A549 (cell line): ENCODE measurements around the gene PRKCQ. TPM values are rescaled to one million over a fixed set of nuclear protein-coding genes. Genes with fewer than 3 reads are reported as not detected.

Source experiments
- ATAC-seq, 2 experiments: fragments of 200-7000 bp in 1 of 2; fragments of >200 bp in 1 of 2; cut with Nextera tagmentation in 1 of 2; cut with Tn5 transposase in 1 of 2; 3 replicates each; pipeline versions ENCODE4 v1.8.0 to v1.9.1; 2018 to 2020; ENCODE audit warnings: mild to moderate bottlenecking in 1 of 2, moderate library complexity in 1 of 2
- CTCF ChIA-PET: fragments of 300-600 bp; sonication (Branson Sonifier 250); formaldehyde crosslinking; extraction: SDS; loops from one replicate; lab custom pipeline; 2021; ENCODE audit warnings: antibody characterized with exemption, inconsistent platforms; lab: Yijun Ruan, JAX
- POLR2A ChIA-PET: fragments of 350-600 bp; formaldehyde crosslinking; extraction: SDS; loops from one replicate; lab custom pipeline; 2021; ENCODE audit warnings: antibody characterized with exemption, inconsistent platforms; lab: Yijun Ruan, JAX
- DNase-seq, 2 experiments: peaks; one replicate each; pipeline versions ENCODE4 v3.0.0 to v3.0.0-alpha.2; 2011 to 2016; ENCODE audit warnings: low read depth in 1 of 2, low spot score in 1 of 2
- FAIRE-seq: peaks from 2 replicates; lab custom pipeline; 2011; peaks lifted over from hg19 to GRCh38; lab: Jason Lieb, UNC
- H3K27ac ChIP-seq, 2 experiments: fragments of >200 bp; sonication (Bioruptor Twin); formaldehyde crosslinking; 3 replicates each; pipeline ENCODE4 v1.5.1; 2016 to 2017
- H3K4me1 ChIP-seq: fragments of >200 bp; sonication (Bioruptor Twin); formaldehyde crosslinking; 3 replicates; pipeline ENCODE4 v1.6.1; 2016
- H3K4me2 ChIP-seq: fragments of >200 bp; sonication (Bioruptor Twin); formaldehyde crosslinking; 3 replicates; pipeline ENCODE4 v1.6.1; 2016
- H3K4me3 ChIP-seq: fragments of >200 bp; sonication (Bioruptor Twin); formaldehyde crosslinking; 3 replicates; pipeline ENCODE4 v1.5.1; 2016
- H3K9me3 ChIP-seq: fragments of >200 bp; sonication (Bioruptor Twin); formaldehyde crosslinking; 3 replicates; pipeline ENCODE4 v1.6.1; 2016
- BHLHE40 ChIP-seq: IDR thresholded peaks from 2 replicates; pipeline ENCODE4 v1.6.1; 2012; ENCODE audit warnings: low read depth, low read length, inconsistent platforms
- EHMT2 ChIP-seq: fragments of 200-600 bp; sonication (generic); IDR thresholded peaks from 2 replicates; pipeline ENCODE4 v1.6.1; 2016; ENCODE audit warnings: antibody characterized with exemption, low read depth, mild to moderate bottlenecking, moderate library complexity
- ESRRA ChIP-seq: fragments of 150-350 bp; IDR thresholded peaks from 2 replicates; pipeline ENCODE4 v1.6.1; 2014; ENCODE audit warnings: mild to moderate bottlenecking, low read length, borderline replicate concordance
- FOSB ChIP-seq: fragments of 250-450 bp; sonication (Bioruptor Pico); IDR thresholded peaks from 2 replicates; pipeline ENCODE4 v1.5.0; 2020; ENCODE audit warnings: mild to moderate bottlenecking, moderate library complexity
- FOXS1 ChIP-seq: fragments of 250-450 bp; sonication (Bioruptor Pico); IDR thresholded peaks from 2 replicates; pipeline ENCODE4 v1.5.0; 2020; ENCODE audit warnings: mild to moderate bottlenecking, moderate library complexity
- HEYL ChIP-seq: fragments of 250-450 bp; sonication (Bioruptor Pico); IDR thresholded peaks from 2 replicates; pipeline ENCODE4 v1.8.0; 2021; ENCODE audit warnings: mild to moderate bottlenecking, moderate library complexity
- HOXA7 ChIP-seq: fragments of 250-450 bp; sonication (Bioruptor Pico); IDR thresholded peaks from 2 replicates; pipeline ENCODE4 v1.5.0; 2020; ENCODE audit warnings: mild to moderate bottlenecking, moderate library complexity
- JUN ChIP-seq, 2 experiments: fragments of >200 bp; sonication (Bioruptor Twin); formaldehyde crosslinking; IDR thresholded peaks; 2 replicates in 1 of 2; 3 replicates in 1 of 2; pipeline ENCODE4 v1.6.1; 2016 to 2017
- MAFK ChIP-seq: fragments of 450-650 bp; IDR thresholded peaks from 2 replicates; pipeline ENCODE4 v1.6.1; 2014; ENCODE audit not compliant: partially characterized antibody
- MAZ ChIP-seq: fragments of 150-350 bp; IDR thresholded peaks from 2 replicates; pipeline ENCODE4 v1.6.1; 2014; ENCODE audit warnings: antibody characterized with exemption, low read depth, low read length, borderline replicate concordance
- NPAS2 ChIP-seq: fragments of 250-450 bp; sonication (Bioruptor Pico); IDR thresholded peaks from 2 replicates; pipeline ENCODE4 v1.8.0; 2022; ENCODE audit warnings: mild to moderate bottlenecking, moderate library complexity, borderline replicate concordance
- NR3C1 ChIP-seq: fragments of >200 bp; sonication (Bioruptor Twin); formaldehyde crosslinking; IDR thresholded peaks from 3 replicates; pipeline ENCODE4 v1.6.1; 2017
- POLR2A ChIP-seq: IDR thresholded peaks from 2 replicates; pipeline ENCODE4 v1.6.1; 2012; ENCODE audit warnings: mild to moderate bottlenecking, low read length
- POLR2AphosphoS2 ChIP-seq: conservative IDR thresholded peaks from 2 replicates; pipeline ENCODE4 v1.6.1; 2012; ENCODE audit warnings: low read length, improper control_type of control experiment, inconsistent platforms
- RAD21 ChIP-seq, 2 experiments: fragments of >200 bp in 1 of 2; sonication (Bioruptor Twin) in 1 of 2; formaldehyde crosslinking in 1 of 2; IDR thresholded peaks in 1 of 2; conservative IDR thresholded peaks in 1 of 2; 2 replicates in 1 of 2; 3 replicates in 1 of 2; pipeline ENCODE4 v1.6.1; 2012 to 2018; ENCODE audit warnings: inconsistent platforms in 1 of 2
- RARB ChIP-seq: fragments of 250-450 bp; sonication (Bioruptor Pico); IDR thresholded peaks from 2 replicates; pipeline ENCODE4 v1.8.0; 2021; ENCODE audit warnings: mild to moderate bottlenecking, moderate library complexity
- RCOR1 ChIP-seq: fragments of 150-350 bp; IDR thresholded peaks from 2 replicates; pipeline ENCODE4 v1.6.1; 2014; ENCODE audit warnings: antibody characterized with exemption, low read length, low read depth
- RNF2 ChIP-seq: fragments of 200-600 bp; sonication (generic); IDR thresholded peaks from 2 replicates; pipeline ENCODE4 v1.6.1; 2016; ENCODE audit warnings: low read depth, mild to moderate bottlenecking, antibody characterized with exemption, moderate library complexity, borderline replicate concordance
- ZC3H11A ChIP-seq: fragments of 450-650 bp; IDR thresholded peaks from 2 replicates; pipeline ENCODE4 v1.6.1; 2014; ENCODE audit warnings: antibody characterized with exemption, mild to moderate bottlenecking
- WGBS: methylation state at CpG from one replicate; pipeline ENCODE4 v1.1.6; 2017; ENCODE audit errors: missing lambda C conversion rate; 5-methylcytosine and 5-hydroxymethylcytosine counted together
- polyA plus RNA-seq, 4 experiments: library from polyadenylated mRNA; depleted of rRNA in 3 of 4; stranded (reverse); fragments of >200 nt; fragmentation: RNase III in 1 of 4; extraction: RNeasy Plus Mini Kit Qiagen cat#74134 plus additional on column Dnase treatment in 1 of 4; gene quantifications; 2 replicates in 3 of 4; 3 replicates in 1 of 4; pipeline ENCODE4 v1.2.3, GENCODE V29; 2011 to 2017
- TF ChIP-seq, protein P1 (sequence below): fragments of 200-600 bp; sonication (generic); IDR thresholded peaks from 2 replicates; pipeline ENCODE4 v1.6.1; 2016; ENCODE audit warnings: antibody characterized with exemption, mild to moderate bottlenecking, moderate library complexity
- TF ChIP-seq, protein P2 (sequence below): fragments of 250-450 bp; sonication (Bioruptor Pico); IDR thresholded peaks from 2 replicates; pipeline ENCODE4 v1.5.0; 2021; ENCODE audit warnings: mild to moderate bottlenecking, moderate library complexity, borderline replicate concordance
- TF ChIP-seq, protein P3 (sequence below): fragments of >200 bp; sonication (Bioruptor Twin); formaldehyde crosslinking; IDR thresholded peaks from 3 replicates; pipeline ENCODE4 v1.5.1; 2016

The PRKCQ gene
- polyA plus RNA-seq, 2 of the 4 experiments (the other 2 are of a cell fraction) = 3.7 to 7.1 TPM

DNA sequence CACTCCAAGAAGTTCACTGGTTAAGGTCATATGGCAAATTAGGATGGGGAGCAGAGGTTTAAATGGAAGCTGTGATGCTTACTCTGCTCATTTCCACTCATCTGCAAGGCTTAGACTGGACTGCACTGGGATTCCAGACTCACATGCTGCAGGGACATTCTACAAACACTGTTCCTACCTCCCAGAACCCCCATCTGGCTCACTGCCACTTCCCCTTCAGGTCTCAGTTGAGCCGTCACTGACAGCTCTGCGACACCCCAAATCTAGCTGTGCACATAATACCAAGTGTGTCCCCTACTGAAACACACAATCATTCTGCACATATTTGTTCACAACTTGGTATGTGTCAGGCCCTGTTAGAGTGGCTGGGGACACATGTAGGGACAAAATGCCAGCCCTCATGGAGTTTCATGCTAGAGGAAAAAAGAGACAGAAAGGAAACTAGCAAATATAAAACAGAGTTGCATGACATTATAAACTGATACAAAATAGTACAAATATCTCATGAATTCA, 5.4 kb downstream of the PRKCQ start:
- no peak for FAIRE-seq
- ChIA-PET POLR2A (no interaction called here), CTCF (interaction anchor here (1.0 kb wide), 1 partner anchor 450 kb away, joined by 3 read pairs; no protein-coding TSS in a partner anchor)
- no peak overlapping the region for H3K4me2 ChIP-seq
- 94% methylated on average over 2 of the region's 2 CpGs for WGBS
- H3K4me3 ChIP-seq = no peak overlapping the region
- DNase-seq = no peak
- no peak for TF ChIP-seq RARB (CRISPR knock-in tag)
- TF ChIP-seq POLR2AphosphoS2 = no peak
- TF ChIP-seq RCOR1 = no peak
- TF ChIP-seq HOXA7 (CRISPR knock-in tag) = no peak
- TF ChIP-seq, protein P1, sequence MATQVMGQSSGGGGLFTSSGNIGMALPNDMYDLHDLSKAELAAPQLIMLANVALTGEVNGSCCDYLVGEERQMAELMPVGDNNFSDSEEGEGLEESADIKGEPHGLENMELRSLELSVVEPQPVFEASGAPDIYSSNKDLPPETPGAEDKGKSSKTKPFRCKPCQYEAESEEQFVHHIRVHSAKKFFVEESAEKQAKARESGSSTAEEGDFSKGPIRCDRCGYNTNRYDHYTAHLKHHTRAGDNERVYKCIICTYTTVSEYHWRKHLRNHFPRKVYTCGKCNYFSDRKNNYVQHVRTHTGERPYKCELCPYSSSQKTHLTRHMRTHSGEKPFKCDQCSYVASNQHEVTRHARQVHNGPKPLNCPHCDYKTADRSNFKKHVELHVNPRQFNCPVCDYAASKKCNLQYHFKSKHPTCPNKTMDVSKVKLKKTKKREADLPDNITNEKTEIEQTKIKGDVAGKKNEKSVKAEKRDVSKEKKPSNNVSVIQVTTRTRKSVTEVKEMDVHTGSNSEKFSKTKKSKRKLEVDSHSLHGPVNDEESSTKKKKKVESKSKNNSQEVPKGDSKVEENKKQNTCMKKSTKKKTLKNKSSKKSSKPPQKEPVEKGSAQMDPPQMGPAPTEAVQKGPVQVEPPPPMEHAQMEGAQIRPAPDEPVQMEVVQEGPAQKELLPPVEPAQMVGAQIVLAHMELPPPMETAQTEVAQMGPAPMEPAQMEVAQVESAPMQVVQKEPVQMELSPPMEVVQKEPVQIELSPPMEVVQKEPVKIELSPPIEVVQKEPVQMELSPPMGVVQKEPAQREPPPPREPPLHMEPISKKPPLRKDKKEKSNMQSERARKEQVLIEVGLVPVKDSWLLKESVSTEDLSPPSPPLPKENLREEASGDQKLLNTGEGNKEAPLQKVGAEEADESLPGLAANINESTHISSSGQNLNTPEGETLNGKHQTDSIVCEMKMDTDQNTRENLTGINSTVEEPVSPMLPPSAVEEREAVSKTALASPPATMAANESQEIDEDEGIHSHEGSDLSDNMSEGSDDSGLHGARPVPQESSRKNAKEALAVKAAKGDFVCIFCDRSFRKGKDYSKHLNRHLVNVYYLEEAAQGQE = no peak
- TF ChIP-seq FOSB (CRISPR knock-in tag) = no peak
- no peak for TF ChIP-seq ESRRA
- TF ChIP-seq, protein P2, sequence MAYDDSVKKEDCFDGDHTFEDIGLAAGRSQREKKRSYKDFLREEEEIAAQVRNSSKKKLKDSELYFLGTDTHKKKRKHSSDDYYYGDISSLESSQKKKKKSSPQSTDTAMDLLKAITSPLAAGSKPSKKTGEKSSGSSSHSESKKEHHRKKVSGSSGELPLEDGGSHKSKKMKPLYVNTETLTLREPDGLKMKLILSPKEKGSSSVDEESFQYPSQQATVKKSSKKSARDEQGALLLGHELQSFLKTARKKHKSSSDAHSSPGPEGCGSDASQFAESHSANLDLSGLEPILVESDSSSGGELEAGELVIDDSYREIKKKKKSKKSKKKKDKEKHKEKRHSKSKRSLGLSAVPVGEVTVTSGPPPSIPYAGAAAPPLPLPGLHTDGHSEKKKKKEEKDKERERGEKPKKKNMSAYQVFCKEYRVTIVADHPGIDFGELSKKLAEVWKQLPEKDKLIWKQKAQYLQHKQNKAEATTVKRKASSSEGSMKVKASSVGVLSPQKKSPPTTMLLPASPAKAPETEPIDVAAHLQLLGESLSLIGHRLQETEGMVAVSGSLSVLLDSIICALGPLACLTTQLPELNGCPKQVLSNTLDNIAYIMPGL (CRISPR knock-in tag) = no peak
- no peak for TF ChIP-seq RAD21 (conservative IDR thresholded peaks at IDR 0.05 in 1 of 2, IDR thresholded peaks at IDR 0.05 in 1 of 2)
- TF ChIP-seq EHMT2 = no peak
- TF ChIP-seq NR3C1 = no peak
- no peak for TF ChIP-seq FOXS1 (CRISPR knock-in tag)
- no peak for TF ChIP-seq BHLHE40
- TF ChIP-seq MAZ = no peak
- no peak for TF ChIP-seq MAFK
- no peak for TF ChIP-seq JUN (IDR thresholded peaks at IDR 0.05)
- TF ChIP-seq ZC3H11A = no peak
- TF ChIP-seq NPAS2 (CRISPR knock-in tag) = no peak
- TF ChIP-seq, all 56 proteins: peak for 0
- H3K9me3 ChIP-seq = no peaks in the 10 kb centered on the region
- H3K27ac ChIP-seq = no peak overlapping the region
- peaks cover 4% of the 10 kb centered on the region for H3K4me1 ChIP-seq
- no peak for ATAC-seq

DNA sequence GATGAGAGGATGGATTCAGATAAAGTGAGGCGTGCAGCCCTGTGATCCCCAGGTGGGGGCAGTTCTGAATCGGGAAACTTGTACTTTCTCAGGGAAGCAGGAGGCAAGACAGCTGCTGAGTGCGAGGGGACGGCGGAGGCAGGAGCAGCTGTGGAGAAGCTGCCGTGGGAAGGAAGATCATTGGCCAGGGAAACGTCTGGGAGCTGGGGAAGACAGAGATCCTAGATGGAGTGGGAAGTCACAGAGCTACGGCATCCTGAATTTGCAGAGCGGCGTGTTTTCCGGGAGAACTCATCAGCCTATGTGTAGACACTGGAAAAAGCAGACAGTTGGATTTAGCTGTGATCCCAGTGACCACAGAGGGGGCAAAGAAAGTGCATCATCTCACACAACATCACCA, 9.2 kb downstream of the PRKCQ start:
- FAIRE-seq (no peak), DNase-seq (no peak), ATAC-seq (no peak)
- Histone ChIP-seq H3K27ac (no peak overlapping the region), H3K4me3 (no peak overlapping the region), H3K4me2 (no peak overlapping the region), H3K4me1 (no peaks in the 10 kb centered on the region), H3K9me3 (no peaks in the 10 kb centered on the region)
- POLR2A ChIA-PET = no interaction called here
- 84% methylated on average over 11 of the region's 11 CpGs for WGBS
- TF ChIP-seq POLR2AphosphoS2 (no peak), ZC3H11A (no peak), MAZ (no peak), POLR2A (no peak), ESRRA (no peak), RNF2 (no peak), NR3C1 (no peak), MAFK (no peak), HEYL (CRISPR knock-in tag) (no peak), RARB (CRISPR knock-in tag) (no peak), FOXS1 (CRISPR knock-in tag) (no peak)
- TF ChIP-seq, protein P3, sequence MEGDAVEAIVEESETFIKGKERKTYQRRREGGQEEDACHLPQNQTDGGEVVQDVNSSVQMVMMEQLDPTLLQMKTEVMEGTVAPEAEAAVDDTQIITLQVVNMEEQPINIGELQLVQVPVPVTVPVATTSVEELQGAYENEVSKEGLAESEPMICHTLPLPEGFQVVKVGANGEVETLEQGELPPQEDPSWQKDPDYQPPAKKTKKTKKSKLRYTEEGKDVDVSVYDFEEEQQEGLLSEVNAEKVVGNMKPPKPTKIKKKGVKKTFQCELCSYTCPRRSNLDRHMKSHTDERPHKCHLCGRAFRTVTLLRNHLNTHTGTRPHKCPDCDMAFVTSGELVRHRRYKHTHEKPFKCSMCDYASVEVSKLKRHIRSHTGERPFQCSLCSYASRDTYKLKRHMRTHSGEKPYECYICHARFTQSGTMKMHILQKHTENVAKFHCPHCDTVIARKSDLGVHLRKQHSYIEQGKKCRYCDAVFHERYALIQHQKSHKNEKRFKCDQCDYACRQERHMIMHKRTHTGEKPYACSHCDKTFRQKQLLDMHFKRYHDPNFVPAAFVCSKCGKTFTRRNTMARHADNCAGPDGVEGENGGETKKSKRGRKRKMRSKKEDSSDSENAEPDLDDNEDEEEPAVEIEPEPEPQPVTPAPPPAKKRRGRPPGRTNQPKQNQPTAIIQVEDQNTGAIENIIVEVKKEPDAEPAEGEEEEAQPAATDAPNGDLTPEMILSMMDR = no peak
- TF ChIP-seq, protein P1 = no peak
- CTCF ChIA-PET = interaction anchor here (0.6 to 1.6 kb wide), 2 partner anchors 10 to 15 kb away, joined by 3 to 7 read pairs; no protein-coding TSS in a partner anchor
